Type B pancreatic cell (in vitro differentiated cells): ENCODE measurements around the gene CCL14. TPM values are rescaled to one million over a fixed set of nuclear protein-coding genes. Genes with fewer than 3 reads are reported as not detected.
A peak's percentile ranks its signal among the peaks of the same experiment; 100 is the strongest.

Experiments
- DNase-seq: peaks from one replicate; pipeline ENCODE4 v3.0.0; 2021; ENCODE audit warnings: mixed read lengths; ENCODE audit not compliant: unreplicated experiment; ENCODE audit errors: extremely low spot score
- H3K27ac Mint-ChIP-seq: 2 replicates; pipeline ENCODE4 v1.8.0; 2021; ENCODE audit warnings: mild to moderate bottlenecking, mixed read lengths
- H3K27me3 Mint-ChIP-seq: 2 replicates; pipeline ENCODE4 v1.8.0; 2021; ENCODE audit warnings: mixed read lengths
- H3K36me3 Mint-ChIP-seq: 2 replicates; pipeline ENCODE4 v1.8.0; 2021; ENCODE audit warnings: mixed read lengths
- H3K4me1 Mint-ChIP-seq: one replicate; pipeline ENCODE4 v1.8.0; 2021; ENCODE audit warnings: mixed read lengths; ENCODE audit not compliant: unreplicated experiment
- H3K4me3 Mint-ChIP-seq: 2 replicates; pipeline ENCODE4 v1.8.0; 2021; ENCODE audit warnings: mild to moderate bottlenecking, mixed read lengths
- H3K9me3 Mint-ChIP-seq: 2 replicates; pipeline ENCODE4 v1.8.0; 2021; ENCODE audit warnings: mixed read lengths
- CTCF ChIP-seq: fragments of 200-600 bp; sonication (generic); conservative IDR thresholded peaks from 2 replicates; pipeline ENCODE4 v1.5.0; 2021; ENCODE audit warnings: antibody characterized with exemption, mild to moderate bottlenecking
- total RNA-seq: library from RNA; stranded (reverse); gene quantifications from 2 replicates; pipeline ENCODE4 v1.2.1, GENCODE V29; 2021; ENCODE audit warnings: low replicate concordance

The CCL14 gene
- total RNA-seq, 1 donor from 2014 or later, result not detected

GRCh38 chr17:35988164-35988563 is 1.6 kb upstream of the CCL14 start:
- peaks cover 5% of the 10 kb centered on the region for H3K27me3 Mint-ChIP-seq
- no peak overlapping the region for H3K27ac Mint-ChIP-seq
- DNase-seq, result no peak
- H3K36me3 Mint-ChIP-seq, result no peaks in the 10 kb centered on the region
- no peak overlapping the region for H3K4me3 Mint-ChIP-seq
- H3K4me1 Mint-ChIP-seq, result peaks cover 4% of the 10 kb centered on the region
- TF ChIP-seq CTCF, result no peak
- H3K9me3 Mint-ChIP-seq, result no peaks in the 10 kb centered on the region

GRCh38 chr17:35984140-35984539 is 2.4 kb downstream of the CCL14 start:
- peak; percentile 47 for DNase-seq
- no peak overlapping the region for H3K4me3 Mint-ChIP-seq
- peaks cover 6% of the 10 kb centered on the region for H3K27me3 Mint-ChIP-seq
- H3K9me3 Mint-ChIP-seq, result no peaks in the 10 kb centered on the region
- no peak overlapping the region for H3K27ac Mint-ChIP-seq
- TF ChIP-seq CTCF, result no peak
- no peaks in the 10 kb centered on the region for H3K36me3 Mint-ChIP-seq
- H3K4me1 Mint-ChIP-seq, result no peaks in the 10 kb centered on the region

GRCh38 chr17:35982409-35983191 is 3.9 kb downstream of the CCL14 start:
- H3K27me3 Mint-ChIP-seq, result peaks cover 5% of the 10 kb centered on the region
- DNase-seq, result peak; percentile 24
- H3K27ac Mint-ChIP-seq, result no peak overlapping the region
- H3K4me3 Mint-ChIP-seq, result no peak overlapping the region
- no peaks in the 10 kb centered on the region for H3K36me3 Mint-ChIP-seq
- H3K4me1 Mint-ChIP-seq, result no peaks in the 10 kb centered on the region
- no peak for TF ChIP-seq CTCF
- H3K9me3 Mint-ChIP-seq, result no peaks in the 10 kb centered on the region

GRCh38 chr17:35981908-35982330 is 4.6 kb downstream of the CCL14 start:
- Mint-ChIP-seq H3K36me3 (no peaks in the 10 kb centered on the region), H3K4me3 (no peak overlapping the region), H3K4me1 (no peaks in the 10 kb centered on the region), H3K9me3 (no peaks in the 10 kb centered on the region), H3K27ac (no peak overlapping the region), H3K27me3 (peaks cover 5% of the 10 kb centered on the region)
- DNase-seq, result peak; percentile 44
- peak; percentile 30 for TF ChIP-seq CTCF

GRCh38 chr17:35981246-35981645 is 5.3 kb downstream of the CCL14 start, which contains the start of gene CCL16:
Gene CCL16, minus strand, starts transcription at chr17:35981497. Its CDS starts 77 bp downstream, at chr17:35981420.
- TF ChIP-seq CTCF, result no peak
- H3K36me3 Mint-ChIP-seq, result no peaks in the 10 kb centered on the region
- H3K27me3 Mint-ChIP-seq, result peaks cover 3% of the 10 kb centered on the region
- no peaks in the 10 kb centered on the region for H3K9me3 Mint-ChIP-seq
- DNase-seq, result peak; percentile 62
- H3K4me1 Mint-ChIP-seq, result no peaks in the 10 kb centered on the region
- H3K27ac Mint-ChIP-seq, result no peak within 1 kb of the TSS
- no peak within 1 kb of the TSS for H3K4me3 Mint-ChIP-seq
